ENCODE results near the gene TBC1D9. TPM values are rescaled to one million over a fixed set of nuclear protein-coding genes. Genes with fewer than 3 reads are reported as not detected.

TBC1D9 gene
- total RNA-seq, 1 experiment from 2014 or later = 21.7 TPM

DNA sequence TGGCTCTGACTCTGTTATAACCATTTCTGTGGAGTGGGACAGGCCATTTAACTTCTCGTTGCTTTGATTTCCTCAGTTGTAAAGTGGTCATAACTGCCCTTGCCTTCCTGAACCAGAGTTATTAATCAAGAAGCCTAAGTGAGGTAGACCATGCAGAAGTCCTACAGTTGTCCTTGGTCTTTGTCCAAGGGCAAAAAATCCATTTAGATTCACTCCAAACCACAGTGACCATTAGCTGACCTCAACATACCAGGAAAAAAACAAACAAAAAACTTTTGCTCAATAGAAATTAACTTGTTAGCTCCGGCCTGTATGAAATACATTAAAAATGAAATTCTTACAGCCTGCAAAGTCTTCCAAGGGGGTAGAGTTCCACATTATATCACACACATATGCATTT is 52.7 kb downstream of the TBC1D9 start:
- BruUV-seq (replicated peaks) = no TSS peak
- intact Hi-C loops (cut with micrococcal nuclease; ENCODE audit: unreplicated experiment) = no loop called here
- ChIA-PET CTCF (no interaction called here), POLR2A (no interaction called here)
- no peak overlapping the region for H3K27ac ChIP-seq (ENCODE audit: low read length)
- no peak overlapping the region for H3K4me3 ChIP-seq (ENCODE audit: low read depth in 2 of 2, low read length in 2 of 2)
- H3K36me3 ChIP-seq (ENCODE audit: control insufficient read depth, insufficient read depth, low read length) = no peaks in the 10 kb centered on the region
- ATAC-seq (no peak), DNase-seq (ENCODE audit: low read depth, low spot score) (no peak)
- TF ChIP-seq, protein P1, sequence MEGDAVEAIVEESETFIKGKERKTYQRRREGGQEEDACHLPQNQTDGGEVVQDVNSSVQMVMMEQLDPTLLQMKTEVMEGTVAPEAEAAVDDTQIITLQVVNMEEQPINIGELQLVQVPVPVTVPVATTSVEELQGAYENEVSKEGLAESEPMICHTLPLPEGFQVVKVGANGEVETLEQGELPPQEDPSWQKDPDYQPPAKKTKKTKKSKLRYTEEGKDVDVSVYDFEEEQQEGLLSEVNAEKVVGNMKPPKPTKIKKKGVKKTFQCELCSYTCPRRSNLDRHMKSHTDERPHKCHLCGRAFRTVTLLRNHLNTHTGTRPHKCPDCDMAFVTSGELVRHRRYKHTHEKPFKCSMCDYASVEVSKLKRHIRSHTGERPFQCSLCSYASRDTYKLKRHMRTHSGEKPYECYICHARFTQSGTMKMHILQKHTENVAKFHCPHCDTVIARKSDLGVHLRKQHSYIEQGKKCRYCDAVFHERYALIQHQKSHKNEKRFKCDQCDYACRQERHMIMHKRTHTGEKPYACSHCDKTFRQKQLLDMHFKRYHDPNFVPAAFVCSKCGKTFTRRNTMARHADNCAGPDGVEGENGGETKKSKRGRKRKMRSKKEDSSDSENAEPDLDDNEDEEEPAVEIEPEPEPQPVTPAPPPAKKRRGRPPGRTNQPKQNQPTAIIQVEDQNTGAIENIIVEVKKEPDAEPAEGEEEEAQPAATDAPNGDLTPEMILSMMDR (IDR thresholded peaks at IDR 0.05) = no peak
- TF ChIP-seq TCF7L2 (IDR thresholded peaks at IDR 0.05; ENCODE audit: low read depth, low read length) = no peak
- no peak for TF ChIP-seq SIN3A (IDR thresholded peaks at IDR 0.05; ENCODE audit: borderline replicate concordance, insufficient read depth, low read depth, low read length)
- TF ChIP-seq, protein P2, sequence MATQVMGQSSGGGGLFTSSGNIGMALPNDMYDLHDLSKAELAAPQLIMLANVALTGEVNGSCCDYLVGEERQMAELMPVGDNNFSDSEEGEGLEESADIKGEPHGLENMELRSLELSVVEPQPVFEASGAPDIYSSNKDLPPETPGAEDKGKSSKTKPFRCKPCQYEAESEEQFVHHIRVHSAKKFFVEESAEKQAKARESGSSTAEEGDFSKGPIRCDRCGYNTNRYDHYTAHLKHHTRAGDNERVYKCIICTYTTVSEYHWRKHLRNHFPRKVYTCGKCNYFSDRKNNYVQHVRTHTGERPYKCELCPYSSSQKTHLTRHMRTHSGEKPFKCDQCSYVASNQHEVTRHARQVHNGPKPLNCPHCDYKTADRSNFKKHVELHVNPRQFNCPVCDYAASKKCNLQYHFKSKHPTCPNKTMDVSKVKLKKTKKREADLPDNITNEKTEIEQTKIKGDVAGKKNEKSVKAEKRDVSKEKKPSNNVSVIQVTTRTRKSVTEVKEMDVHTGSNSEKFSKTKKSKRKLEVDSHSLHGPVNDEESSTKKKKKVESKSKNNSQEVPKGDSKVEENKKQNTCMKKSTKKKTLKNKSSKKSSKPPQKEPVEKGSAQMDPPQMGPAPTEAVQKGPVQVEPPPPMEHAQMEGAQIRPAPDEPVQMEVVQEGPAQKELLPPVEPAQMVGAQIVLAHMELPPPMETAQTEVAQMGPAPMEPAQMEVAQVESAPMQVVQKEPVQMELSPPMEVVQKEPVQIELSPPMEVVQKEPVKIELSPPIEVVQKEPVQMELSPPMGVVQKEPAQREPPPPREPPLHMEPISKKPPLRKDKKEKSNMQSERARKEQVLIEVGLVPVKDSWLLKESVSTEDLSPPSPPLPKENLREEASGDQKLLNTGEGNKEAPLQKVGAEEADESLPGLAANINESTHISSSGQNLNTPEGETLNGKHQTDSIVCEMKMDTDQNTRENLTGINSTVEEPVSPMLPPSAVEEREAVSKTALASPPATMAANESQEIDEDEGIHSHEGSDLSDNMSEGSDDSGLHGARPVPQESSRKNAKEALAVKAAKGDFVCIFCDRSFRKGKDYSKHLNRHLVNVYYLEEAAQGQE (IDR thresholded peaks at IDR 0.05; ENCODE audit: insufficient read depth in 1 of 2, low read depth in 2 of 2, low read length in 1 of 2) = no peak
- TF ChIP-seq POLR2AphosphoS5 (IDR thresholded peaks at IDR 0.05; ENCODE audit: low read depth, low read length) = no peak
- no peaks in the 10 kb centered on the region for H3K9me3 ChIP-seq (ENCODE audit: control insufficient read depth, insufficient read depth, low read depth, low read length)
- H3K4me1 ChIP-seq (ENCODE audit: control insufficient read depth, insufficient read depth, low read length) = peaks cover 2% of the 10 kb centered on the region; the same call in 1 of the 2 replicates
- H3K27me3 ChIP-seq (ENCODE audit: control insufficient read depth, insufficient read depth, low read length) = no peaks in the 10 kb centered on the region
- in situ Hi-C loops (cut with HindIII; ENCODE audit: low pct_unique_long_range_greater_than_20kb, low sequenced_read_pairs) = no loop called here

DNA sequence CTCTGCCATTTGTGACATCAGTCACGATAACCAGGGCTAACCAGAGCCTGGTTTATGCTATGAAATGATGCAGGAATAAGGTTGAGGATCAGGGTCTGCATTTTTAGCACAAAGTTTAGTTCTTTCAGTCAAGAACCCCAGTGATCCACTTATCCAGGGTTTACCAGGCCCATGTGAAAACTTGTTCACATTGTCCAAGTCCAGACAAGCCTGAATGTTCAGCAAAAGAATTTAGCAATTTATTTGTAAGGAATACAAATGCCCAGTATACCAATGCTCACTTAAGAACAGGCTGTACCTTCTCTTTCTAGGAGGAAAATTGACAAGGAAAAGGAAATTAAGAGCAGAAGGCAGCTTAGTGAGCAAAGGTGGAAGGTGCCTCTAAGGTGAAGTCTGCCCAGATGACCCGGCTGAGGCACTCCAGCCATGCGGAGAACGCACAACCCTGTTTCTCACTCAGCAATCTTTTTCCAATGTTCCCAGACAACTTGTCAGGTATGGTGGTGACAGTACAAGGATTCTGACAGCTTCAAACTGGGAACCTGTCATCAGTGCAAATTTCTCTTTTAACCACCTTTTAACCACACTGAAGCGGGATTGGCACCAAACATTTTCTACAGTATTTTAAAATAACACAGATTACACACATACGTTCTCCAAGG is 54.0 kb downstream of the TBC1D9 start:
- ATAC-seq (no peak), DNase-seq (ENCODE audit: low read depth, low spot score) (no peak)
- intact Hi-C loops (cut with micrococcal nuclease; ENCODE audit: unreplicated experiment) (no loop called here), in situ Hi-C loops (cut with HindIII; ENCODE audit: low pct_unique_long_range_greater_than_20kb, low sequenced_read_pairs) (no loop called here)
- Histone ChIP-seq H3K4me1 (ENCODE audit: control insufficient read depth, insufficient read depth, low read length) (peaks cover 2% of the 10 kb centered on the region; the same call in 1 of the 2 replicates), H3K27me3 (ENCODE audit: control insufficient read depth, insufficient read depth, low read length) (no peaks in the 10 kb centered on the region), H3K4me3 (ENCODE audit: low read depth in 2 of 2, low read length in 2 of 2) (no peak overlapping the region), H3K9me3 (ENCODE audit: control insufficient read depth, insufficient read depth, low read depth, low read length) (no peaks in the 10 kb centered on the region), H3K36me3 (ENCODE audit: control insufficient read depth, insufficient read depth, low read length) (no peaks in the 10 kb centered on the region), H3K27ac (ENCODE audit: low read length) (no peak overlapping the region)
- ChIA-PET POLR2A (no interaction called here), CTCF (no interaction called here)
- TF ChIP-seq, protein P2 (IDR thresholded peaks at IDR 0.05; ENCODE audit: insufficient read depth in 1 of 2, low read depth in 2 of 2, low read length in 1 of 2) = no peak
- TF ChIP-seq TCF7L2 (IDR thresholded peaks at IDR 0.05; ENCODE audit: low read depth, low read length) (no peak), SIN3A (IDR thresholded peaks at IDR 0.05; ENCODE audit: borderline replicate concordance, insufficient read depth, low read depth, low read length) (no peak), POLR2AphosphoS5 (IDR thresholded peaks at IDR 0.05; ENCODE audit: low read depth, low read length) (no peak)
- TF ChIP-seq, protein P1 (IDR thresholded peaks at IDR 0.05) = no peak
- no TSS peak for BruUV-seq (replicated peaks)
